Measurements from ENCODE around the gene VPS51. TPM values are rescaled to one million over a fixed set of nuclear protein-coding genes. Genes with fewer than 3 reads are reported as not detected.

VPS51 gene
- total and polyA plus RNA-seq, 9 of the 15 experiments (the other 6 are each of a cell fraction or from before 2014, with no cell fraction given): 1.8 to 143 (median 46.8) TPM

DNA sequence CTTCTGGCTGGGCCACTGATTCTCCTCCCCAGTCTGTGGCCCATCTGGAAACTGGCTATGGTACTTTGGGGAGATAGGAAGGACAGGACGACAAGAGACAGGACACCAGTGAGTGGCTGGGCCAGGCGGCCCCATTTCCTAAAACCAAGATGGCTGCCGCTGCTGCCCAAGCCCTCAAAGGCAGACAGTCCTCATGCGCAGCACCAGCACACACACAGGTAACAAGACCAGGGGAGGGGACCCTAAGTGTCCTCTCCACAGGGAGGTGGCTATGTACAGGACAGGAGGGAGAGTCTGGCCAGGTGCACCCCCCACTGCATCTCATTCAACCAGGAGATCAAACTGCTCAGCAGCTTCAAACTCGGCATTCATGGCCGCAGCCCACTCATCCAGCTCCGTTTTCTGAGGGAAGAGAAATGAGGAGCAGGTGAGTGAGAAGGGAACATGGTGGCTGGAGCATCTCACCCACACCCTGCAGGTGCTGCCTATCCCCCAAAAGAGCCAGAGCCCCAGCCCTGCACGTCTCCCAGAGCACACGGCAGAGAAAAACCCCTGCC lies 17.1 kb upstream of the VPS51 start:
- Histone ChIP-seq H3K27me3 (ENCODE audit: control insufficient read depth in 2 of 2, insufficient read depth in 2 of 2, low read length in 2 of 2) (no peaks in the 10 kb centered on the region; a peak in 1 of 5 replicates), H3K27ac (ENCODE audit: extremely low read depth, low read depth, low read length) (peak overlapping the region; percentile 16; the same call in 1 of the 3 replicates), H3K4me2 (ENCODE audit: insufficient read depth, low read length) (no peak overlapping the region), H2AFZ (ENCODE audit: low read depth, low read length) (no peak overlapping the region), H3K79me2 (ENCODE audit: control insufficient read depth, insufficient read depth, low read length) (peaks cover 60% of the 10 kb centered on the region), H3K9me3 (replicated peaks; ENCODE audit: control insufficient read depth, insufficient read depth, low read depth, low read length) (no peaks in the 10 kb centered on the region), H3K4me1 (replicated peaks in 1 of 2; ENCODE audit: control insufficient read depth in 2 of 2, insufficient read depth in 2 of 2, low read length in 2 of 2) (peaks cover 20 to 23% of the 10 kb centered on the region in 2 experiments; a peak in 4 of 5 replicates), H4K20me1 (replicated peaks; ENCODE audit: control insufficient read depth, insufficient read depth, low read length) (peaks cover 6% of the 10 kb centered on the region; the same call in 1 of the 2 replicates), H3K9ac (ENCODE audit: insufficient read depth in 1 of 2, low read depth in 2 of 2, low read length in 2 of 2) (peak overlapping the region in 1 of 2 experiments; percentile 59; a peak in 3 of 4 replicates), H3K4me3 (no peak overlapping the region), H3K36me3 (ENCODE audit: control insufficient read depth, insufficient read depth, low read length) (peaks cover 74% of the 10 kb centered on the region), H3K9me1 (ENCODE audit: control insufficient read depth, insufficient read depth, low read length) (no peaks in the 10 kb centered on the region)
- 78% methylated on average over 8 of the region's 9 CpGs for WGBS (ENCODE audit: insufficient coverage, low coverage, missing lambda C conversion rate)
- no peak for DNase-seq (ENCODE audit: extremely low read depth in 1 of 4, low spot score in 3 of 4)
- ATAC-seq: no peak; the same call in 2 of the 3 replicates
- in situ Hi-C loops (cut with MboI) (no loop called here), intact Hi-C loops (cut with micrococcal nuclease) (loop anchor here (1.0 kb wide), 1 partner anchor 65 kb away; the partner anchor contains the start of gene ARL2)
- TF ChIP-seq YY1 (IDR thresholded peaks at IDR 0.05; ENCODE audit: borderline replicate concordance in 1 of 3, control insufficient read depth in 1 of 3, extremely low read depth in 1 of 3, insufficient read depth in 3 of 3, insufficient read length in 1 of 3, insufficient replicate concordance in 2 of 3, low read depth in 1 of 3, low read length in 2 of 3) (peak; percentile 54 to 89 (median 67)), RBFOX2 (IDR thresholded peaks at IDR 0.05; ENCODE audit: low read depth, low read length) (peak; percentile 39), ZFX (CRISPR knock-in tag; IDR thresholded peaks at IDR 0.05) (0 out of 2 replicates have a peak, but pooled peaks have one; percentile 7), ZFP1 (CRISPR knock-in tag; IDR thresholded peaks at IDR 0.05) (no peak)
- POLR2A ChIA-PET: interaction anchor here (0.9 to 2.0 kb wide), 6 partner anchors 9 to 31 kb away, joined by 3 to 5 read pairs (median 3); no protein-coding TSS in a partner anchor
- FAIRE-seq: no peak
- CTCF ChIA-PET (ENCODE audit: low intra/inter-chr PET ratio): interaction anchor here (1.6 to 3.0 kb wide), 2 partner anchors 65 to 232 kb away, joined by 5 to 18 read pairs; partner anchors contain the start of gene ARL2
- BruUV-seq (replicated peaks): no TSS peak

Data from K562 (cell line).